Measurements from ENCODE around the gene PCDHGA6. TPM values are rescaled to one million over a fixed set of nuclear protein-coding genes. Genes with fewer than 3 reads are reported as not detected.

Gene PCDHGA6
- total RNA-seq, 4 donors from 2014 or later = 0.83 to 1.6 (median 1.6) TPM

DNA sequence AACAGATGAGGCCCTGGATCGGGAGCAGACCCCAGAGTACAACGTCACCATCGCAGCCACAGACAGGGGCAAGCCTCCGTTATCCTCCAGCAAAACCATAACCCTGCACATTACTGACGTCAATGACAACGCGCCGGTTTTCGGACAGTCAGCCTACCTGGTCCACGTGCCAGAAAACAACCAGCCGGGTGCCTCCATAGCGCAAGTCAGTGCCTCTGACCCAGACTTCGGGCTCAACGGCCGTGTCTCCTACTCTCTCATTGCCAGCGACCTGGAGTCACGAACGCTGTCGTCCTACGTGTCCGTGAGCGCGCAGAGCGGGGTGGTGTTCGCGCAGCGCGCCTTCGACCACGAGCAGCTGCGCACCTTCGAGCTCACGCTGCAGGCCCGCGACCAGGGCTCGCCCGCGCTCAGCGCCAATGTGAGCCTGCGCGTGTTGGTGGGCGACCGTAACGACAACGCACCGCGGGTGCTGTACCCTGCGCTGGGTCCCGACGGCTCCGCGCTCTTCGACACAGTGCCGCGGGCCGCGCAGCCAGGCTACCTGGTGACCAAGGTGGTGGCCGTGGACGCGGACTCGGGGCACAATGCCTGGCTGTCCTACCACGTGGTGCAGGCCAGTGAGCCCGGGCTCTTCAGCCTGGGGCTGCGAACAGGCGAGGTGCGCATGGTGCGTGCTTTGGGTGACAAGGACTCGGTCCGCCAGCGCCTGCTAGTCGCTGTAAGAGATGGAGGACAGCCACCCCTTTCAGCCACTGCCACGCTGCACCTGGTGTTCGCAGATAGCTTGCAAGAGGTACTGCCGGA lies 45.6 kb downstream of the PCDHGA6 start:
- Histone ChIP-seq H3K4me1 (peaks cover 12 to 33% of the 10 kb centered on the region in 2 donors), H3K27ac (peak overlapping the region in 1 of 4 donors; percentile 26), H3K4me3 (peak overlapping the region in 1 of 4 donors; percentile 53), H3K9me3 (peaks cover 0 to 16% (median 0%) of the 10 kb centered on the region in 3 donors), H3K27me3 (peaks cover 0 to 10% (median 0%) of the 10 kb centered on the region in 3 donors), H3K36me3 (no peaks in the 10 kb centered on the region)
- TF ChIP-seq CTCF (IDR thresholded peaks at IDR 0.05 in 4 of 5, conservative IDR thresholded peaks at IDR 0.05 in 1 of 5) (no peak), POLR2A (IDR thresholded peaks at IDR 0.05) (no peak)
- in situ Hi-C loops (cut with MboI; ENCODE audit: low sequenced_read_pairs in 4 of 4) (loop anchor here in 1 of 4 donors (5.0 kb wide), 1 partner anchor 143 kb away; no protein-coding TSS in a partner anchor), intact Hi-C loops (cut with DNase I; ENCODE audit: low total_unique reads) (no loop called here)
- DNase-seq (no peak), ATAC-seq (no peak)

- DNase-seq (peak in 1 of 2 donors; percentile 47), ATAC-seq (peak; percentile 54 to 63)
- Histone ChIP-seq H3K27me3 (peaks cover 0 to 10% (median 0%) of the 10 kb centered on the region in 3 donors), H3K27ac (peak within 1 kb of the TSS; percentile 23 to 55 (median 36)), H3K36me3 (no peaks in the 10 kb centered on the region), H3K4me3 (peak within 1 kb of the TSS; percentile 48 to 56 (median 53)), H3K9me3 (peaks cover 0 to 16% (median 0%) of the 10 kb centered on the region in 3 donors), H3K4me1 (peaks cover 12 to 44% of the 10 kb centered on the region in 2 donors)
- in situ Hi-C loops (cut with MboI; ENCODE audit: low sequenced_read_pairs in 4 of 4) (loop anchor here (5.0 to 10.0 kb wide), 3 partner anchors 41 to 134 kb away; partner anchors contain the start of gene PCDHGC3 (in 1 of the 4)), intact Hi-C loops (cut with DNase I; ENCODE audit: low total_unique reads) (loop anchor here (2.0 kb wide), 1 partner anchor 138 kb away; no protein-coding TSS in a partner anchor)
- TF ChIP-seq CTCF (IDR thresholded peaks at IDR 0.05 in 4 of 5, conservative IDR thresholded peaks at IDR 0.05 in 1 of 5) = peak; percentile 49 to 71 (median 57)
- no peak for TF ChIP-seq POLR2A (IDR thresholded peaks at IDR 0.05)
Measured at GRCh38 chr5:141420855-141421488, 47.3 kb downstream of the PCDHGA6 start, which contains the start of gene PCDHGA11. Gene PCDHGA11 (plus strand): TSS chr5:141421051. CDS start chr5:141421228, 177 bp downstream.

DNA sequence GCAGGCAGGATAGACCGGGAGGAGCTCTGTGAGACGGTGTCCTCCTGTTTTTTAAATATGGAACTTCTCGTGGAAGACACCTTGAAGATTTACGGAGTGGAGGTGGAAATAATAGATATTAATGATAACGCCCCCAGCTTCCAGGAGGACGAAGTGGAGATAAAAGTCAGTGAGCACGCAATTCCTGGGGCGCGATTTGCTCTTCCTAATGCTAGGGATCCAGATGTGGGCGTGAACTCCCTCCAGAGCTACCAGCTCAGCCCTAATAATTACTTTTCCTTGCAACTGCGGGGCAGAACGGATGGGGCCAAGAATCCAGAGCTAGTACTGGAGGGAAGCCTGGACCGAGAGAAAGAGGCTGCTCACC lies 47.8 kb downstream of the PCDHGA6 start:
- H3K27ac ChIP-seq = peak overlapping the region; percentile 23 to 55 (median 36)
- no peaks in the 10 kb centered on the region for H3K36me3 ChIP-seq
- TF ChIP-seq CTCF (IDR thresholded peaks at IDR 0.05 in 4 of 5, conservative IDR thresholded peaks at IDR 0.05 in 1 of 5) = no peak
- no peak for TF ChIP-seq POLR2A (IDR thresholded peaks at IDR 0.05)
- in situ Hi-C loops (cut with MboI; ENCODE audit: low sequenced_read_pairs in 4 of 4) (loop anchor here (5.0 to 10.0 kb wide), 3 partner anchors 41 to 133 kb away; partner anchors contain the start of gene PCDHGC3 (in 1 of the 4)), intact Hi-C loops (cut with DNase I; ENCODE audit: low total_unique reads) (loop anchor here (2.0 kb wide), 1 partner anchor 137 kb away; no protein-coding TSS in a partner anchor)
- no peak for DNase-seq
- H3K9me3 ChIP-seq = peaks cover 0 to 16% (median 0%) of the 10 kb centered on the region in 3 donors
- ATAC-seq = no peak
- peaks cover 12 to 44% of the 10 kb centered on the region in 2 donors for H3K4me1 ChIP-seq
- H3K4me3 ChIP-seq = peak overlapping the region; percentile 48 to 56 (median 53)
- peaks cover 0 to 10% (median 0%) of the 10 kb centered on the region in 3 donors for H3K27me3 ChIP-seq

GRCh38 chr5:141422742-141423291 lies 49.1 kb downstream of the PCDHGA6 start:
- H3K36me3 ChIP-seq = no peaks in the 10 kb centered on the region

More at GRCh38 chr5:141422742-141423291, 49.1 kb downstream of the PCDHGA6 start:
- in situ Hi-C loops (cut with MboI; ENCODE audit: low sequenced_read_pairs in 4 of 4) (loop anchor here (5.0 to 10.0 kb wide), 3 partner anchors 39 to 132 kb away; partner anchors contain the start of gene PCDHGC3 (in 1 of the 4)), intact Hi-C loops (cut with DNase I; ENCODE audit: low total_unique reads) (no loop called here)
- Histone ChIP-seq H3K27me3 (peaks cover 0 to 10% (median 0%) of the 10 kb centered on the region in 3 donors), H3K27ac (no peak overlapping the region), H3K9me3 (peaks cover 0 to 16% (median 0%) of the 10 kb centered on the region in 3 donors), H3K4me1 (peaks cover 12 to 44% of the 10 kb centered on the region in 2 donors), H3K4me3 (no peak overlapping the region)
- DNase-seq (no peak), ATAC-seq (no peak)
- TF ChIP-seq CTCF (IDR thresholded peaks at IDR 0.05 in 4 of 5, conservative IDR thresholded peaks at IDR 0.05 in 1 of 5) (no peak), POLR2A (IDR thresholded peaks at IDR 0.05) (no peak)
